HEK293 (cell line): ENCODE measurements around the gene NCAPG2.

Experiments used
- CTCF ChIA-PET: fragments of 350-600 bp; formaldehyde crosslinking; extraction: SDS; loops from one replicate; lab custom pipeline; 2021; ENCODE audit warnings: antibody characterized with exemption; lab: Yijun Ruan, JAX
- POLR2A ChIA-PET: fragments of 300-600 bp; formaldehyde crosslinking; extraction: SDS; loops from one replicate; lab custom pipeline; 2020; ENCODE audit warnings: antibody characterized with exemption, inconsistent platforms; lab: Yijun Ruan, JAX
- H3K27ac ChIP-seq: fragments of 200-500 bp; sonication (Bioruptor generic); 2 replicates; pipeline ENCODE4 v1.5.1; 2014; ENCODE audit warnings: low read depth, low read length, control low read depth, inconsistent platforms; ENCODE audit errors: extremely low read depth
- H3K36me3 ChIP-seq, 2 experiments: fragments of 200-500 bp in 1 of 2; sonication (Bioruptor generic) in 1 of 2; 1 replicate in 1 of 2; 2 replicates in 1 of 2; pipeline ENCODE4 v1.5.1; 2014 to 2017; ENCODE audit warnings: inconsistent platforms in 2 of 2, low read length in 2 of 2; ENCODE audit not compliant: control insufficient read depth in 2 of 2, insufficient read depth in 1 of 2
- H3K4me1 ChIP-seq: fragments of 200-500 bp; sonication (Bioruptor generic); 2 replicates; pipeline ENCODE4 v1.5.1; 2014; ENCODE audit warnings: mild to moderate bottlenecking, low read length, inconsistent platforms; ENCODE audit not compliant: control insufficient read depth, insufficient read depth
- H3K4me3 ChIP-seq: 2 replicates; pipeline ENCODE4 v1.5.1; 2011; ENCODE audit warnings: low read depth, mild to moderate bottlenecking, control low read depth, low read length, moderate library complexity
- H3K9me3 ChIP-seq: fragments of 200-500 bp; sonication (Bioruptor generic); 2 replicates; pipeline ENCODE4 v1.5.1; 2014; ENCODE audit warnings: low read depth, low read length, inconsistent platforms; ENCODE audit not compliant: control insufficient read depth, insufficient read depth
- BCL11B ChIP-seq: fragments of 450-650 bp; formaldehyde crosslinking; IDR thresholded peaks from 2 replicates; pipeline ENCODE4 v1.5.1; 2016; ENCODE audit warnings: low read depth, missing biosample characterization, missing genetic modification characterization
- GLIS1 ChIP-seq: fragments of 450-650 bp; formaldehyde crosslinking; IDR thresholded peaks from 2 replicates; pipeline ENCODE4 v1.5.1; 2016; ENCODE audit warnings: missing biosample characterization, missing genetic modification characterization
- GLIS2 ChIP-seq: fragments of 450-650 bp; formaldehyde crosslinking; IDR thresholded peaks from 2 replicates; pipeline ENCODE4 v1.5.1; 2016; ENCODE audit warnings: missing biosample characterization, missing genetic modification characterization
- KLF8 ChIP-seq: fragments of 450-650 bp; formaldehyde crosslinking; IDR thresholded peaks from 2 replicates; pipeline ENCODE4 v1.5.1; 2016; ENCODE audit warnings: missing biosample characterization, missing genetic modification characterization
- SETDB1 ChIP-seq: IDR thresholded peaks from one replicate; pipeline ENCODE4 v1.6.1; 2017; ENCODE audit warnings: mild to moderate bottlenecking, low read length, moderate library complexity, mixed read lengths; ENCODE audit not compliant: insufficient read length
- ZBTB21 ChIP-seq: fragments of 450-650 bp; formaldehyde crosslinking; IDR thresholded peaks from 2 replicates; pipeline ENCODE4 v1.5.1; 2017; ENCODE audit warnings: missing biosample characterization, missing genetic modification characterization
- ZNF2 ChIP-seq: fragments of 450-650 bp; formaldehyde crosslinking; IDR thresholded peaks from 2 replicates; pipeline ENCODE4 v1.5.1; 2016; ENCODE audit warnings: missing biosample characterization, missing genetic modification characterization
- ZNF223 ChIP-seq: fragments of 450-650 bp; formaldehyde crosslinking; IDR thresholded peaks from 2 replicates; pipeline ENCODE4 v1.5.1; 2016; ENCODE audit warnings: missing biosample characterization, missing genetic modification characterization
- ZNF350 ChIP-seq: fragments of 450-650 bp; formaldehyde crosslinking; IDR thresholded peaks from 2 replicates; pipeline ENCODE4 v1.5.0; 2017; ENCODE audit warnings: missing biosample characterization, mild to moderate bottlenecking, missing genetic modification characterization
- ZNF366 ChIP-seq: fragments of 450-650 bp; formaldehyde crosslinking; conservative IDR thresholded peaks from 2 replicates; pipeline ENCODE4 v1.5.1; 2016; ENCODE audit warnings: missing biosample characterization, missing genetic modification characterization
- ZNF707 ChIP-seq: fragments of 450-650 bp; formaldehyde crosslinking; IDR thresholded peaks from 2 replicates; pipeline ENCODE4 v1.5.1; 2016; ENCODE audit warnings: missing biosample characterization, missing genetic modification characterization
- ZSCAN16 ChIP-seq: fragments of 450-650 bp; formaldehyde crosslinking; IDR thresholded peaks from 2 replicates; pipeline ENCODE4 v1.5.1; 2016; ENCODE audit warnings: missing biosample characterization, missing genetic modification characterization
- TF ChIP-seq, protein P1 (sequence below): fragments of 450-650 bp; formaldehyde crosslinking; IDR thresholded peaks from 2 replicates; pipeline ENCODE4 v1.5.1; 2016; ENCODE audit warnings: missing biosample characterization, missing genetic modification characterization, low read depth
- TF ChIP-seq, protein P2 (sequence below): fragments of 450-650 bp; formaldehyde crosslinking; IDR thresholded peaks from 2 replicates; pipeline ENCODE4 v1.5.1; 2016; ENCODE audit warnings: missing biosample characterization, missing genetic modification characterization, borderline replicate concordance
- TF ChIP-seq, protein P3 (sequence below): fragments of 450-650 bp; formaldehyde crosslinking; IDR thresholded peaks from 2 replicates; pipeline ENCODE4 v1.5.1; 2017; ENCODE audit warnings: missing biosample characterization, missing genetic modification characterization
- TF ChIP-seq, protein P4 (sequence below): fragments of 450-650 bp; formaldehyde crosslinking; IDR thresholded peaks from 2 replicates; pipeline ENCODE4 v1.5.1; 2016; ENCODE audit warnings: missing biosample characterization, missing genetic modification characterization, low read depth

Gene NCAPG2

DNA sequence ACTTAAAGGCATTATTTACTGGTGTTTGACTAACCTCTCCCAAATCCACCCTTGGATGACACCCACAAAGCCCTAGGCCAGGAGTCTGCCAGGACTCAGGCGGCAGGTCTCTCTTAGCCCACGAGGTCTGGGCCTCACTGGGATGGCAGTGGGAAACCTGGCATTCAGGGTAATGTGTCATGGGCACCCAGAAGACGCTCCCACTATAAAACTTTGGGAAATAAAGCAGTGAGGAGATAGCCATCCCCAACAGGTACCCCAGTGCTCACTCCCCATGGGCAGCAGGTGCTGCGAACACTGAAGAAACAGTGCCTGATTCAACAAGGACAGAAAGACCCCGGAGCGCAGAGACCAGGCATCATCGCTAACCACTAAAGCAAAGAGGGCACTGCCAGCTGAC, 102.6 kb downstream of the NCAPG2 start:
- ChIA-PET POLR2A (no interaction called here), CTCF (no interaction called here)
- no peaks in the 10 kb centered on the region for H3K4me1 ChIP-seq
- no peak overlapping the region for H3K4me3 ChIP-seq
- H3K36me3 ChIP-seq = peaks cover 0 to 23% of the 10 kb centered on the region in 2 experiments; a peak in 1 of 3 replicates
- TF ChIP-seq GLIS2 (tag by site-specific recombination) = no peak
- no peaks in the 10 kb centered on the region for H3K9me3 ChIP-seq
- H3K27ac ChIP-seq = no peak overlapping the region

DNA sequence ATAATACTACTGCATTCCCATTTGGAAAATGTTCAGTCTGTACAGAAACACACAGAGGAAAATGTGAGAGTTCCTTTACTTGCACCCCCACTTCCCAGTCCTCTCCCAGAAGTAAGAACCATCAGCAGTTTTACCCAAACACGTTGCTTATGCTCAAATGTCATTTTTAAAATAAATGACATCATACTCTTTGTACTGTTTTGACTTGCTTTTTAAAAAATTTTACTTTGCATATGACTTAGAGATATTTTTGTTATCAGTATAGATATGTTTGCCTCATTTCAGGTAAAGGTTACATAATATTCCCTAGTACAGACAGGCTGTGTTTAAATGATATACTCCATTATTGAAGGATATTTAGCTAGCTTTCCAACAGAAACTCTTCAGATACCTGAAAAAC, 103.5 kb downstream of the NCAPG2 start:
- Histone ChIP-seq H3K4me3 (no peak overlapping the region), H3K4me1 (no peaks in the 10 kb centered on the region), H3K27ac (no peak overlapping the region), H3K36me3 (peaks cover 0 to 14% of the 10 kb centered on the region in 2 experiments; a peak in 1 of 3 replicates), H3K9me3 (no peaks in the 10 kb centered on the region)
- no peak for TF ChIP-seq BCL11B
- TF ChIP-seq, protein P1, sequence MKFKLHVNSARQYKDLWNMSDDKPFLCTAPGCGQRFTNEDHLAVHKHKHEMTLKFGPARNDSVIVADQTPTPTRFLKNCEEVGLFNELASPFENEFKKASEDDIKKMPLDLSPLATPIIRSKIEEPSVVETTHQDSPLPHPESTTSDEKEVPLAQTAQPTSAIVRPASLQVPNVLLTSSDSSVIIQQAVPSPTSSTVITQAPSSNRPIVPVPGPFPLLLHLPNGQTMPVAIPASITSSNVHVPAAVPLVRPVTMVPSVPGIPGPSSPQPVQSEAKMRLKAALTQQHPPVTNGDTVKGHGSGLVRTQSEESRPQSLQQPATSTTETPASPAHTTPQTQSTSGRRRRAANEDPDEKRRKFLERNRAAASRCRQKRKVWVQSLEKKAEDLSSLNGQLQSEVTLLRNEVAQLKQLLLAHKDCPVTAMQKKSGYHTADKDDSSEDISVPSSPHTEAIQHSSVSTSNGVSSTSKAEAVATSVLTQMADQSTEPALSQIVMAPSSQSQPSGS = peak; percentile 71
- CTCF ChIA-PET = interaction anchor here (0.5 kb wide), 1 partner anchor 726 kb away, joined by 3 read pairs; no protein-coding TSS in a partner anchor
- POLR2A ChIA-PET = no interaction called here

DNA sequence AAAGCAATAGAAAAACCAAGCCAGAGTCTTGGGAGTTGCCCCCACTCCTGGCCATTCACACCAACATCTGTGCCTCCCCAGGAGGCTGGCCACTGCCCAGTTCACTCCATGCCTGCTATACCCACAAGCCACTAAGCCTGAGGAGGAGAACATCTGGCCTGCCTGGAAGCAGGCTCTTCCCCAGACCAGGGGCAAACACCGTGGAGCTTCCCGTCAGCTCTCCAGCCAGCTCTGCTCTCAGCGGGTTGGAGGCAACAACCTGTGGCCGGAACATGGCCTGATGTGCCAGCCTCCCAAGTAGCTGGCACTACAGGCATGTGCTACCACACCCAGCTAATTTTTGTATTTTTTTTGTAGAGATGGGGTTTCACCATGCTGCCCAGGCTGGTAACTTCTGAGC, 107.9 kb downstream of the NCAPG2 start:
- POLR2A ChIA-PET = no interaction called here
- Histone ChIP-seq H3K27ac (no peak overlapping the region), H3K9me3 (no peaks in the 10 kb centered on the region), H3K4me1 (no peaks in the 10 kb centered on the region), H3K4me3 (no peak overlapping the region), H3K36me3 (peaks cover 0 to 6% of the 10 kb centered on the region in 2 experiments; a peak in 1 of 3 replicates)
- CTCF ChIA-PET = interaction anchor here (0.5 kb wide), 1 partner anchor 906 kb away, joined by 3 read pairs; no protein-coding TSS in a partner anchor
- no peak for TF ChIP-seq ZNF2 (tag by site-specific recombination)
- no peak for TF ChIP-seq ZSCAN16
- TF ChIP-seq, protein P2, sequence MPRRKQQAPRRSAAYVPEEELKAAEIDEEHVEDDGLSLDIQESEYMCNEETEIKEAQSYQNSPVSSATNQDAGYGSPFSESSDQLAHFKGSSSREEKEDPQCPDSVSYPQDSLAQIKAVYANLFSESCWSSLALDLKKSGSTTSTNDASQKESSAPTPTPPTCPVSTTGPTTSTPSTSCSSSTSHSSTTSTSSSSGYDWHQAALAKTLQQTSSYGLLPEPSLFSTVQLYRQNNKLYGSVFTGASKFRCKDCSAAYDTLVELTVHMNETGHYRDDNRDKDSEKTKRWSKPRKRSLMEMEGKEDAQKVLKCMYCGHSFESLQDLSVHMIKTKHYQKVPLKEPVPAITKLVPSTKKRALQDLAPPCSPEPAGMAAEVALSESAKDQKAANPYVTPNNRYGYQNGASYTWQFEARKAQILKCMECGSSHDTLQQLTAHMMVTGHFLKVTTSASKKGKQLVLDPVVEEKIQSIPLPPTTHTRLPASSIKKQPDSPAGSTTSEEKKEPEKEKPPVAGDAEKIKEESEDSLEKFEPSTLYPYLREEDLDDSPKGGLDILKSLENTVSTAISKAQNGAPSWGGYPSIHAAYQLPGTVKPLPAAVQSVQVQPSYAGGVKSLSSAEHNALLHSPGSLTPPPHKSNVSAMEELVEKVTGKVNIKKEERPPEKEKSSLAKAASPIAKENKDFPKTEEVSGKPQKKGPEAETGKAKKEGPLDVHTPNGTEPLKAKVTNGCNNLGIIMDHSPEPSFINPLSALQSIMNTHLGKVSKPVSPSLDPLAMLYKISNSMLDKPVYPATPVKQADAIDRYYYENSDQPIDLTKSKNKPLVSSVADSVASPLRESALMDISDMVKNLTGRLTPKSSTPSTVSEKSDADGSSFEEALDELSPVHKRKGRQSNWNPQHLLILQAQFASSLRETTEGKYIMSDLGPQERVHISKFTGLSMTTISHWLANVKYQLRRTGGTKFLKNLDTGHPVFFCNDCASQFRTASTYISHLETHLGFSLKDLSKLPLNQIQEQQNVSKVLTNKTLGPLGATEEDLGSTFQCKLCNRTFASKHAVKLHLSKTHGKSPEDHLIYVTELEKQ (tag by site-specific recombination) = no peak
- no peak for TF ChIP-seq ZNF223 (tag by site-specific recombination)
- no peak for TF ChIP-seq GLIS1 (tag by site-specific recombination)
- TF ChIP-seq ZNF366 (tag by site-specific recombination) = no peak
- no peak for TF ChIP-seq ZNF350
- TF ChIP-seq, protein P3, sequence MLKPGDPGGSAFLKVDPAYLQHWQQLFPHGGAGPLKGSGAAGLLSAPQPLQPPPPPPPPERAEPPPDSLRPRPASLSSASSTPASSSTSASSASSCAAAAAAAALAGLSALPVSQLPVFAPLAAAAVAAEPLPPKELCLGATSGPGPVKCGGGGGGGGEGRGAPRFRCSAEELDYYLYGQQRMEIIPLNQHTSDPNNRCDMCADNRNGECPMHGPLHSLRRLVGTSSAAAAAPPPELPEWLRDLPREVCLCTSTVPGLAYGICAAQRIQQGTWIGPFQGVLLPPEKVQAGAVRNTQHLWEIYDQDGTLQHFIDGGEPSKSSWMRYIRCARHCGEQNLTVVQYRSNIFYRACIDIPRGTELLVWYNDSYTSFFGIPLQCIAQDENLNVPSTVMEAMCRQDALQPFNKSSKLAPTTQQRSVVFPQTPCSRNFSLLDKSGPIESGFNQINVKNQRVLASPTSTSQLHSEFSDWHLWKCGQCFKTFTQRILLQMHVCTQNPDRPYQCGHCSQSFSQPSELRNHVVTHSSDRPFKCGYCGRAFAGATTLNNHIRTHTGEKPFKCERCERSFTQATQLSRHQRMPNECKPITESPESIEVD = no peak
- no peak for TF ChIP-seq KLF8 (tag by site-specific recombination)
- no peak for TF ChIP-seq ZBTB21
- no peak for TF ChIP-seq SETDB1
- no peak for TF ChIP-seq ZNF707 (tag by site-specific recombination)
- TF ChIP-seq, protein P4, sequence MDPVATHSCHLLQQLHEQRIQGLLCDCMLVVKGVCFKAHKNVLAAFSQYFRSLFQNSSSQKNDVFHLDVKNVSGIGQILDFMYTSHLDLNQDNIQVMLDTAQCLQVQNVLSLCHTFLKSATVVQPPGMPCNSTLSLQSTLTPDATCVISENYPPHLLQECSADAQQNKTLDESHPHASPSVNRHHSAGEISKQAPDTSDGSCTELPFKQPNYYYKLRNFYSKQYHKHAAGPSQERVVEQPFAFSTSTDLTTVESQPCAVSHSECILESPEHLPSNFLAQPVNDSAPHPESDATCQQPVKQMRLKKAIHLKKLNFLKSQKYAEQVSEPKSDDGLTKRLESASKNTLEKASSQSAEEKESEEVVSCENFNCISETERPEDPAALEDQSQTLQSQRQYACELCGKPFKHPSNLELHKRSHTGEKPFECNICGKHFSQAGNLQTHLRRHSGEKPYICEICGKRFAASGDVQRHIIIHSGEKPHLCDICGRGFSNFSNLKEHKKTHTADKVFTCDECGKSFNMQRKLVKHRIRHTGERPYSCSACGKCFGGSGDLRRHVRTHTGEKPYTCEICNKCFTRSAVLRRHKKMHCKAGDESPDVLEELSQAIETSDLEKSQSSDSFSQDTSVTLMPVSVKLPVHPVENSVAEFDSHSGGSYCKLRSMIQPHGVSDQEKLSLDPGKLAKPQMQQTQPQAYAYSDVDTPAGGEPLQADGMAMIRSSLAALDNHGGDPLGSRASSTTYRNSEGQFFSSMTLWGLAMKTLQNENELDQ (tag by site-specific recombination) = no peak
